GM11168 (cell line): ENCODE data around the gene FAT1.

Experiments used
- in situ Hi-C: fragments of 300-500 bp; cut with MboI; formaldehyde crosslinking; loops from one replicate; pipeline ENCODE4 v1.12.0; 2022; ENCODE audit warnings: low sequenced_read_pairs; ENCODE audit not compliant: unreplicated experiment

The FAT1 gene

GRCh38 chr4:186591651-186592050 lies 132.0 kb downstream of the FAT1 start:
- in situ Hi-C loops: no loop called here

GRCh38 chr4:186588503-186588902 lies 135.2 kb downstream of the FAT1 start:
- in situ Hi-C loops: no loop called here

- in situ Hi-C loops: no loop called here
Observed at GRCh38 chr4:186587416-186588018, 136.1 kb downstream of the FAT1 start.

- in situ Hi-C loops: no loop called here
Observed at GRCh38 chr4:186586205-186586604, 137.5 kb downstream of the FAT1 start.

DNA sequence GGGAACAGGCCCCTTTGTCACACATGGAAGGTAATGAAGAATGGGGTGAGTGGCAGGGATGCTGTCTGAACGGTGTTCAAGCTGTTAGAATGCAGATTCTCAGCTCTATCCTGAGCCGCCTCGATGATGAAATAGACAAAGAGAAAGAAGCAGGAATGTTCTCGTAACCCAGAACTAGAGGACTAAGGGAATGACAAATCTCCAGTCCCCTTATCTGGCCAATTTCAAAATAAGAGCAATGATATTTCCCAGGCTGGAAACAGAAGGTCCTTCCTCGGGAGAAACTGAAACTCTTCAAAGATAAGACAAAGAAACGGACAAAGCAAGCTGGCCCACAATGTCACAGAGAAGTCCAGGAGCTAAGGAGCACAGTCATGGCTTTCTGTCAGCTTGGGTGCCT lies 138.7 kb downstream of the FAT1 start:
- in situ Hi-C loops: no loop called here

DNA sequence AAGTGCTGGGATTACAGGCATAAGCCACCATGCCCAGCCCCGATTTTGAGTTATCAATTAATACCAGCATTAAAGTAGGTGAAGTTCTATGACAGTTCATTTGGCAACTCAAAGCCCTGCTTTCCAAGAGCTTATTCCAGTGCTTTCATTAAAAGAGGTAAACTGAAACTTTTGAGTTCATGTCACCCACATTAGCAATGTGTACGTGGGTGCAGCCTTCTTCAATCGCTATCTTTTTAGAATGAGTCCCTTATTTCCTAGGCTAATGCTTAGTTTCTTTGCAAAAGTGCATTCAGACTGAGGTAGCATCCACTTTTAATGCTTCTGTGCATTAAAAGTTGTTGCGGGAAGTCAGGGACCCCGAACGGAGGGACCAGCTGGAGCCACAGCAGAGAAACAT lies 142.2 kb downstream of the FAT1 start:
- in situ Hi-C loops: no loop called here

DNA sequence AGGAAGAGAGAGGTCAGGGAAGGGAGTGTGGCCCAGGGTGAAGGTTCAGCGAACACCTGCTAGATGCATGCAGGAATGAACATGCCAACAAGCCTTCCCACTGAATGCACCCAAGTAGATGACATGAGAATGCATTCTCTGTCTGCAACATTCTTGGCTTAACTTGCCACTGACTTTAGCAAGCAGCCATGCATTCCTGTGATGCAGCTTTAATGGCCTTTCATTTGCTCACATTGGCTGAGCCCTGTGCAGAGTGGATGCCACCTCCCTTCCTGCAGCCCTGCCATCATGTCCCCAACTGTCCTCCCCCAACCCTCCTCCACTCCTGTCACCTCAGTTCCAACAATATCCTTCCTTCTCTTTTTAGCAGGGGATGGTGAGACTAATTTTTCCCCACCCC lies 143.0 kb downstream of the FAT1 start:
- in situ Hi-C loops: no loop called here

DNA sequence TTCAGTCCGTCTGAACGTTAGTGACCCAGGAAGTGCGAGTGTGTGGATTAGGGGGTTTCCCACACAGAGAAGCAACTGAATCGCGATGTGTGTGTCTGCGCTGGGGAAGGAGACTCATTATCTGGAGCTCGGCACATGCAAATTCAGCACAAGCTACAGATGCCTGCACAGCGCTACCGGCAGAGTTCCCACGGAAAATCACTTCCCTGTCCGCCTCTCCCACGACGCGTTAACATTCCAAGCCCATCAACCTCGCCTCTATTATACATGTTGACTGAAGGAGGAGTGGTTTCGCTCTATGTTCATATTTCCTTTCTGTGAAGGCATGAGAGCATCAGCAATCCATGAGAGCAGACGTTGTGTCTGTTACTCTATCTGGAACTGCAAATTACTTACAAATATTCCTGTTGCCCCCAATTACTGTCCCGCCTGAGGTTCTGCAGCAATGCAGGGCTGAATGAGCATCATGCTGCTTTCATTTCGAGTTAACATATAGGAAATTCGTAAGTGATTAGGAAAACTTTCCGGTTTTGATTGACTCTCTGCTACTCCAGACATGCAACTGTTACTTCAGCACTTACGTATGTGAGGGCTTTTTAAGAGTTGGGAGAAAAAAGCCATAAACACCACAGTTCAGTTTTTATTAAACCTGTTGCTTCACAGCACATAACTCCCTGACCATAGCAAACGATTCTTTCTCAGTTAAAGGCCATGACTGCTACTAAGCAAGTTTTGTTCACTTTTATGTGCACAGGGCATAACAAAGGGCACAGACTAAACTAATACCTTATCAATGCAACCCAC lies 153.3 kb downstream of the FAT1 start:
- in situ Hi-C loops: loop anchor here (25.0 kb wide), 1 partner anchor 258 kb away; no protein-coding TSS in a partner anchor

DNA sequence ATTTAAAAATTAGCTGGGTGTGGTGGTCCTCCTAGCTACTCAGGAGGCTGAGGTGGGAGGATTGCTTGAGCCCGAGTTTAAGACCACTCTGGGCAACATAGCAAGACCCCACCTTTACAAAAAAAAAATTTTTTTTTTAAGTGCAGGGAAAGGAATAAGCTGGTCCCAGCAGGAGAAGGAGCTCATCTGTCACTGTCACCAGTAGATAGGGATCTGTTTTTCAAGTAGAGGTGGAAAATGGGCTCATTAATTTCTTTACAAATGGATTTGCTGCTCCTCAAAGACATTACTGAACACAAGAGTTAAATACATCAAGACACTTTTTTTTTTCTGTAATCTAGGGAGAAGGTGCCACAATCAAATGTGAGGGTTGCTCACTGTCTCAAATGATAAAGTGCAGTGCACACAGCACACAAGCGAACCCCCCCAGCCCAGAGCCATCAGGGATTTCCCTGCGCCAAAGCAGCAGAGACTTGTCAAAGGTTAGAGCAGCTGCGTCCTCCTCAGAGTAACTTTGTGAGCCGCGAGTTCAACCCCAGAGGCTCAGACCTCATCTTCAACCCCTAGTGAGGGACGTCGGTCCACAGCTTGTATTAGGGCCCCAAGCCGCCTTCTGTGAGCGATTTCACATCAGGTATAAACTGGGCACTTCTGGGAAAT lies 154.0 kb downstream of the FAT1 start:
- in situ Hi-C loops: loop anchor here (25.0 kb wide), 1 partner anchor 257 kb away; no protein-coding TSS in a partner anchor

DNA sequence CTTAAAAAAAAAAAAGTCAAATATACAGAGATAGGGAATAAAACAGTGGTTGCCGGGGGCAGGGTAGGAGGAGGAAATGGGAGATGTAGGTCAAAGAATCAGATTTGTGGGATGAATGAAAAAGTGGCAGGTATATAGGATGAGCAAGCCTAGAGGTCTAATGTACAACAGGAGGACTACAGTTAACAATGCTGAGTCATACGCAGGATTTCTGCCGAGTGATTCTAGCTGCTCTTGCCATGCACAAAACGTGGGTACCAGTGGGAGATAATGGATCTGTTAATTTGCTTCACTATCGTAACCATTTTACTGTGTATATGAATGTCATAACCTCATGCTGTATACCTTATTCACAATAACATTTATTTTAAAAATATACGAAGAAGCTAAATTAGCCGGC lies 157.6 kb downstream of the FAT1 start:
- in situ Hi-C loops: loop anchor here (25.0 kb wide), 1 partner anchor 254 kb away; no protein-coding TSS in a partner anchor

- in situ Hi-C loops: loop anchor here (25.0 kb wide), 1 partner anchor 251 kb away; no protein-coding TSS in a partner anchor
Observed at GRCh38 chr4:186563761-186564160, 159.9 kb downstream of the FAT1 start.

DNA sequence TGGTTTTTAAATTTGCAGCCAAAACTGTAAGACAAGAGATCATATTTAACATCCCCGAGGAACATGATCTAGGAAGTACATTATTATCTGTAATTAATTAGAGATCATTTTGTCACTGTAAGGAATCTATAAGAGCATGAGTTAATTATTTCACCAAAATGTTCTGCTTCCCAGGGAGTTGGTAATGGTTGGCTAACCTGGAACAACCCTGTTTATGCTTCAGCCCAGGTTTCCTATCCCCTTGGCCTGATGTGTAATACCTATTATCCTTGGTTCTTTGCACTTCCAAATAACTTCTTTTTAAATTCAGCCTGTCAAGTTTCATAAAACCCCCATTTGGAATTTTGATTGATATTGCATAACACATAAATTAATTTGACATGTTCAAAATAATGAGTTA lies 161.9 kb downstream of the FAT1 start:
- in situ Hi-C loops: loop anchor here (25.0 kb wide), 1 partner anchor 249 kb away; no protein-coding TSS in a partner anchor

DNA sequence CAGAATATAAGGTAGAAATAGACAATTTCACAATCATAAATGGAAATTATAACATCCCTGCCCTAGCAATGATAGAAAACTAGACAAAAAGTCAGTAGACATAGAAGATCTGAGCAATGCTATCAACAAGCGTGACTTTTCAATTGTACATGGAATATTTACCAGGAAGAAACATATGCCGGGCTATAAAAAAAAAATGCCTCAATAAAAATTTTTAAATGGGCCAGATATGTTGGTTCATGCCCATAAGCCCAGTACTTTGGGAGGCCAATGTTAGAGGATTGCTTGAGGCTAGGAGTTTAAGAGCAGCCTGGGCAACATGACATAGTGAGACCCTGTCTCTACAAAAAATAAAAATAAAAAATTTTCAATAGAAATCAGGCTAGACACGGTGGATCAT lies 163.0 kb downstream of the FAT1 start:
- in situ Hi-C loops: loop anchor here (25.0 kb wide), 1 partner anchor 248 kb away; no protein-coding TSS in a partner anchor

- in situ Hi-C loops: loop anchor here (25.0 kb wide), 1 partner anchor 245 kb away; no protein-coding TSS in a partner anchor
Observed at GRCh38 chr4:186557486-186557885, 166.2 kb downstream of the FAT1 start.

DNA sequence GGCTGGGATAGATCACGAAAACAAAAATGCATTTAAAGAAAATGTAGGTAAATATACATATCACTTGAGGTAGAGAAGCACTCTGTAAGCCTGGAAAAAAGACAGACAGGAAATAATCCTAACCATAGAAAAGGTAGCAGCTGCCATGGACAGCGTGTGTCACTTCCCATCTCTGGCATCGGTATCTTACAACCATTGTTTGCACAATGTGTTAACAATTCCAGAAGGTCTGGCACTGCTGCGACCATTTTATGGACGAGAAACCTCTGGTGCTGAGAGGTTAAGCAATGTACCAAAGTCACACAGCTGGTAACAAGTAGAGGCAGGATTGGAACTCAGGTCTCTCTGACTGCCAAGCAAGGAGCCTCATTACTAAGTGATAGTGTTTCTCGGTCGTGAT lies 166.6 kb downstream of the FAT1 start:
- in situ Hi-C loops: loop anchor here (25.0 kb wide), 1 partner anchor 245 kb away; no protein-coding TSS in a partner anchor

DNA sequence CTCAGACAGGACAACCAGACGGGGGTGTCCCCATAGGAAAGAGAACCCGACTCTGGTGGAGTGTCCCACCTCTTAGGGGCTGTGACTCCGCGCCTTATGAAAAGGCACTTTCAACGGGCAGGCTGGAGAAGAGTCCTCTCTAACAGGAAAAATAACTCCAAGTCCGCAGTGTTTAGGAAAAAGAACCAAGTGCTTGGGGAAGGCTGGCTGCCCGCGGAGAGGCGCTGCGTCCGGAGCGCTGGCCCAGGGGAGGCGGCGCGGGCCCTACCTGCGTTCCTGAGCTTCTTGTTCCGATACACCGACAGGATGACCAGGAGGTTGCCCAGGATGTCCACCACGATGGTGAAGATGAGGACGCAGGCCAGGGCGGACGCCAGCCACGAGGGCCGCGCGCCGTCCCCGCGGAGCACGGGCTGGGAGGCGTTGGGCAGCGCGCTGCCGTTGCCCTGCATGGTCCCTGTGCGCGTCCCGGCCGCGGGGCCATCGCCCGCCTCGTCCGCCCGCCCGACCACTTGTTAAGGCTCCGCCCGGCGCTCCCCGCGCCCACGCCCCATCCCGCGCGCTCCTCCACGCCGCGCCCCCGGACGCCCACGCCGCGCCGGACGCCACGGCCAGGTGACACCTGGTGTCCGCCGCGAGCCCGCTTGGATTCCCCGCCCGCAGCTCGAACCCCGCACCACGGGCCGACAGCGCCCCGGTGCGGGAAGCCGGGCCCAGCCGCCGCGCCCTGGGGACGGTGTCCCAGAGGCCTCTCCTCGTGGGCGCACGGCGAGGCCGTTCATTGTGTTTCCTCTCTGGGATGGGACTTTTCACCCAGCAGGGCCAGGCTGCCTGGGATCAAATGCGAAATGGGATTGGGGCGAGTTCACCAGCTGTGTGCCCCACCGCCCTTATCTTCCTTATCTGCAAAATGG lies 168.5 kb downstream of the FAT1 start, which contains the start of gene MTNR1A:
MTNR1A (minus strand) TSS at position 654 of the 914 bp plus-strand sequence; CDS start at position 452, 202 bp downstream.
- in situ Hi-C loops: loop anchor here (25.0 kb wide), 1 partner anchor 243 kb away; no protein-coding TSS in a partner anchor

DNA sequence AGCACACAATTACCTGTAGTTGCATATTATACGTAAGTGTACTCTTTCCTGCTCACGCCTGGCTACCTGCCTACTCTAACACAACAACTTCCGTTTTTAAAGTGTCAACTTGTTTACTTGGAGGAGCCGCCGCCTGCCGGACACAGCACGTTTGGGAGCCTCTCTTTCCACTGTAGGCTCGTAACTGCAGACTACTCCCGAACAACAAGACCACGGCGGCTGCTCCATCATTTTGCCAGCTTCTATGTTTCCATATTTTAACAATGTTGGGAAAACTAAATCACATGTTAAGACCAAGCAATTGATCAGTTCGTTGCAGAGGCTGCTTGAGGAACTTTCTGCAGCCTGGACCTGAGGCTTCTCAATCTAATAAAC lies 169.1 kb downstream of the FAT1 start:
- in situ Hi-C loops: loop anchor here (25.0 kb wide), 1 partner anchor 242 kb away; no protein-coding TSS in a partner anchor

DNA sequence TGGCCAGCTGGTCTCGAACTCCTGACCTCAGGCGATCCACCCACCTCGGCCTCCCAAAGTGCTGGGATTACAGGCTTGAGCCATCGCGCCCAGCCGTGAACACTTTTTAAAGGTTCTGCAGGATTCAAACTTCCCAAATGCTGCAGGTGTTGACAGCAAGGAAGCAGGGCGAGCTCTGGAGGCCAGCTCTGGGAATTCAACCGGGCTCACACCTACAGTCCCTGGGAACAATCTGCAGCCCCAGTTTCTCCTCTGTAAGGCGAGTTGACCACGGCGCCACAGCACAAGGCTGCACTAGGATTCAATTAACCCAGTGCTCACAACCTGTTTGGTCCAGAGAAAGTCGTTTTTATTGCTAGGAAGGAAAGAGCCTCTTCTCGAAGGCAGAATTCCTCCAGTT lies 169.9 kb downstream of the FAT1 start:
- in situ Hi-C loops: loop anchor here (25.0 kb wide), 1 partner anchor 241 kb away; no protein-coding TSS in a partner anchor

GRCh38 chr4:186551849-186552248 lies 171.8 kb downstream of the FAT1 start:
- in situ Hi-C loops: loop anchor here (25.0 kb wide), 1 partner anchor 240 kb away; no protein-coding TSS in a partner anchor
